K562 (cell line): ENCODE results near the gene CD82. TPM values are rescaled to one million over a fixed set of nuclear protein-coding genes. Genes with fewer than 3 reads are reported as not detected.

Source experiments
- ATAC-seq: fragments of 200-7000 bp; cut with Tn5 transposase; 3 replicates; pipeline ENCODE4 v1.9.1; 2020; ENCODE audit warnings: moderate library complexity
- BruUV-seq: library from RNA; stranded (reverse); fragments of 400-500 nt; replicated peaks from 2 replicates; lab custom pipeline; 2021; lab: Mats Ljungman, UMichigan
- CTCF ChIA-PET: fragments of 300-600 bp; formaldehyde crosslinking; extraction: SDS; loops from one replicate; lab custom pipeline; 2021; ENCODE audit warnings: low intra/inter-chr PET ratio; lab: Yijun Ruan, JAX
- POLR2A ChIA-PET: fragments of 300-600, 350-650 bp; sonication (Branson Sonifier 250); formaldehyde crosslinking; extraction: SDS; loops from one replicate; lab custom pipeline; 2021; ENCODE audit warnings: antibody characterized with exemption, inconsistent platforms; lab: Yijun Ruan, JAX
- DNase-seq, 4 experiments: peaks; one replicate each; pipeline versions ENCODE4 v3.0.0 to v3.0.0-alpha.2; 2011 to 2018; ENCODE audit warnings: low spot score in 3 of 4, mixed read lengths in 3 of 4; ENCODE audit errors: extremely low read depth in 1 of 4
- FAIRE-seq: peaks from 2 replicates; lab custom pipeline; 2011; peaks lifted over from hg19 to GRCh38; lab: Jason Lieb, UNC
- H2AFZ ChIP-seq: 2 replicates; pipeline ENCODE4 v1.6.0; 2011; ENCODE audit warnings: low read depth, low read length, control low read depth, inconsistent platforms
- H3K27ac ChIP-seq: fragments of 200-600 bp; 3 replicates; pipeline ENCODE4 v1.8.0; 2011; ENCODE audit warnings: low read depth, mild to moderate bottlenecking, control low read depth, inconsistent platforms, low read length, moderate library complexity, mixed read lengths; ENCODE audit errors: extremely low read depth
- H3K27me3 ChIP-seq, 2 experiments: fragments of 300-600 bp in 1 of 2; 2 replicates in 1 of 2; 3 replicates in 1 of 2; pipeline versions ENCODE4 v1.6.0 to v1.8.0; 2011; ENCODE audit warnings: inconsistent platforms in 2 of 2, low read length in 2 of 2, mild to moderate bottlenecking in 1 of 2, mixed read lengths in 1 of 2, moderate library complexity in 1 of 2; ENCODE audit not compliant: control insufficient read depth in 2 of 2, insufficient read depth in 2 of 2
- H3K36me3 ChIP-seq: fragments of 300-600 bp; 3 replicates; pipeline ENCODE4 v1.8.0; 2011; ENCODE audit warnings: mild to moderate bottlenecking, low read length, inconsistent platforms; ENCODE audit not compliant: control insufficient read depth, insufficient read depth
- H3K4me1 ChIP-seq, 2 experiments: fragments of 200-600 bp in 1 of 2; replicated peaks in 1 of 2; 2 replicates in 1 of 2; 3 replicates in 1 of 2; pipeline versions ENCODE4 v1.5.1 to v1.8.0; 2011; ENCODE audit warnings: inconsistent platforms in 2 of 2, low read length in 2 of 2, mild to moderate bottlenecking in 1 of 2, mixed read lengths in 1 of 2, moderate library complexity in 1 of 2; ENCODE audit not compliant: control insufficient read depth in 2 of 2, insufficient read depth in 2 of 2
- H3K4me2 ChIP-seq: 2 replicates; pipeline ENCODE4 v1.6.1; 2011; ENCODE audit warnings: low read length, control low read depth, inconsistent platforms, mixed read lengths; ENCODE audit not compliant: insufficient read depth
- H3K4me3 ChIP-seq: fragments of 200-600 bp; sonication (generic), shearing (Covaris generic); 2 replicates; pipeline ENCODE4 v1.5.1; 2016; ENCODE audit warnings: control low read depth, inconsistent platforms
- H3K79me2 ChIP-seq: fragments of 200-600 bp; 3 replicates; pipeline ENCODE4 v1.8.0; 2011; ENCODE audit warnings: low read length, inconsistent platforms; ENCODE audit not compliant: control insufficient read depth, insufficient read depth
- H3K9ac ChIP-seq, 2 experiments: 2 replicates each; pipeline versions ENCODE4 v1.6.0 to v1.6.1; 2011; ENCODE audit warnings: low read depth in 2 of 2, low read length in 2 of 2, control low read depth in 1 of 2, inconsistent platforms in 1 of 2, mild to moderate bottlenecking in 1 of 2, mixed read lengths in 1 of 2; ENCODE audit not compliant: insufficient read depth in 1 of 2
- H3K9me1 ChIP-seq: one replicate; pipeline ENCODE4 v1.6.0; 2011; ENCODE audit warnings: inconsistent platforms, mild to moderate bottlenecking, low read length, moderate library complexity; ENCODE audit not compliant: control insufficient read depth, insufficient read depth
- H3K9me3 ChIP-seq: replicated peaks from 2 replicates; pipeline ENCODE4 v1.5.1; 2011; ENCODE audit warnings: low read depth, low read length, inconsistent platforms; ENCODE audit not compliant: control insufficient read depth, insufficient read depth
- H4K20me1 ChIP-seq: replicated peaks from 2 replicates; pipeline ENCODE4 v1.6.1; 2011; ENCODE audit warnings: low read length, inconsistent platforms, mixed read lengths; ENCODE audit not compliant: control insufficient read depth, insufficient read depth
- C11orf30 ChIP-seq: fragments of 450-650 bp; IDR thresholded peaks from 2 replicates; pipeline ENCODE4 v1.6.1; 2016; ENCODE audit warnings: low read depth, mild to moderate bottlenecking
- DACH1 ChIP-seq: fragments of 450-650 bp; IDR thresholded peaks from 2 replicates; pipeline ENCODE4 v1.6.1; 2018; ENCODE audit not compliant: partially characterized antibody
- KAT2B ChIP-seq: IDR thresholded peaks from one replicate; pipeline ENCODE4 v1.6.1; 2012; ENCODE audit warnings: low read depth, mild to moderate bottlenecking, control low read depth, inconsistent platforms, low read length, moderate library complexity
- NCOR1 ChIP-seq: fragments of 450-650 bp; IDR thresholded peaks from 2 replicates; pipeline ENCODE4 v1.6.1; 2016; ENCODE audit warnings: mild to moderate bottlenecking, moderate library complexity
- RBM22 ChIP-seq: fragments of 200-400 bp; formaldehyde crosslinking; IDR thresholded peaks from 2 replicates; pipeline ENCODE4 v1.6.1; 2018; ENCODE audit warnings: low read length, low read depth; ENCODE audit not compliant: poor library complexity, severe bottlenecking
- SP1 ChIP-seq: sonication (generic); formaldehyde crosslinking; IDR thresholded peaks from 2 replicates; pipeline ENCODE4 v1.8.1; 2022; ENCODE audit warnings: mild to moderate bottlenecking, missing genetic modification reagents
- SREBF1 ChIP-seq: fragments of 150-350 bp; IDR thresholded peaks from 2 replicates; pipeline ENCODE4 v1.6.1; 2014; ENCODE audit warnings: antibody characterized with exemption, low read depth, low read length, borderline replicate concordance
- TBL1XR1 ChIP-seq, 2 experiments: IDR thresholded peaks; 2 replicates each; pipeline ENCODE4 v1.6.1; 2012; ENCODE audit warnings: improper control_type of control experiment in 2 of 2, low read length in 2 of 2, mild to moderate bottlenecking in 1 of 2
- TCF7 ChIP-seq: sonication (generic); IDR thresholded peaks from 2 replicates; pipeline ENCODE4 v1.6.1; 2016; ENCODE audit warnings: antibody characterized with exemption, borderline replicate concordance
- ZEB2 ChIP-seq: fragments of 450-650 bp; IDR thresholded peaks from 2 replicates; pipeline ENCODE4 v1.6.1; 2016
- ZNF134 ChIP-seq: fragments of 250-450 bp; sonication (Bioruptor Pico); conservative IDR thresholded peaks from 2 replicates; pipeline ENCODE4 v1.4.0; 2020
- ZNF174 ChIP-seq: fragments of 250-450 bp; sonication (Bioruptor Pico); IDR thresholded peaks from 2 replicates; pipeline ENCODE4 v1.4.0; 2020; ENCODE audit warnings: mild to moderate bottlenecking
- ZNF253 ChIP-seq: fragments of 250-450 bp; sonication (Bioruptor Pico); conservative IDR thresholded peaks from 2 replicates; pipeline ENCODE4 v1.6.1; 2021; ENCODE audit warnings: mild to moderate bottlenecking
- ZNF780A ChIP-seq: fragments of 250-450 bp; sonication (Bioruptor Pico); IDR thresholded peaks from 2 replicates; pipeline ENCODE4 v1.5.0; 2021; ENCODE audit warnings: mild to moderate bottlenecking
- ZSCAN32 ChIP-seq: fragments of 450-650 bp; formaldehyde crosslinking; IDR thresholded peaks from 2 replicates; pipeline ENCODE4 v1.4.0; 2020; ENCODE audit warnings: mild to moderate bottlenecking, moderate library complexity
- WGBS: fragments of 100-300 bp; shearing (Covaris generic); methylation state at CpG from one replicate; pipeline ENCODE4 v1.1.6; 2016; ENCODE audit warnings: low coverage, mixed read lengths; ENCODE audit not compliant: insufficient coverage; ENCODE audit errors: missing lambda C conversion rate; 5-methylcytosine and 5-hydroxymethylcytosine counted together
- in situ Hi-C: fragments of 300-500 bp; cut with MboI; formaldehyde crosslinking; loops from 4 replicates; pipeline ENCODE4 v1.15.0; 2018; ENCODE audit warnings: inconsistent platforms, mixed read lengths
- intact Hi-C: fragments of 100-400 bp; cut with micrococcal nuclease; formaldehyde crosslinking; loops from 2 replicates; pipeline ENCODE4 v1.14.2; 2022
- polyA plus RNA-seq, 8 experiments: library from polyadenylated mRNA; depleted of rRNA in 4 of 8; stranded (reverse) in 5 of 8; unstranded in 3 of 8; fragments of >200 nt; fragmentation: Nextera tagmentation in 2 of 8; fragmentation: Illumina TruSeq in 1 of 8; extraction: Ambion mirVana in 2 of 8; extraction: Trizol in 1 of 8; gene quantifications; 2 replicates each; pipeline versions ENCODE4 v1.2.1 to v1.2.3, GENCODE V29; 2011 to 2014; ENCODE audit warnings: inconsistent platforms in 1 of 8, missing spikeins in 1 of 8
- total RNA-seq, 7 experiments: library from RNA; depleted of rRNA in 6 of 7; stranded (reverse); fragments of >200 nt in 6 of 7; fragmentation: Illumina TruSeq in 2 of 7; extraction: Trizol in 2 of 7; gene quantifications; 2 replicates each; pipeline versions ENCODE4 v1.2.1 to v1.2.3, GENCODE V29; 2011 to 2021; ENCODE audit warnings: low replicate concordance in 1 of 7
- TF ChIP-seq, protein P1 (sequence below): sonication (generic); formaldehyde crosslinking; IDR thresholded peaks from 2 replicates; pipeline ENCODE4 v1.8.1; 2022; ENCODE audit warnings: missing genetic modification reagents
- TF ChIP-seq, protein P2 (sequence below): fragments of 450-650 bp; formaldehyde crosslinking; IDR thresholded peaks from 2 replicates; pipeline ENCODE4 v1.4.0; 2020; ENCODE audit warnings: mild to moderate bottlenecking, moderate library complexity
- TF ChIP-seq, protein P3 (sequence below): fragments of 450-650 bp; IDR thresholded peaks from 2 replicates; pipeline ENCODE4 v1.7.1; 2018; ENCODE audit warnings: mild to moderate bottlenecking, low read depth; ENCODE audit not compliant: partially characterized antibody

Gene CD82
- total and polyA plus RNA-seq, 9 of the 15 experiments (the other 6 are each of a cell fraction or from before 2014, with no cell fraction given) = 0.27 to 9.4 (median 3.0) TPM

DNA sequence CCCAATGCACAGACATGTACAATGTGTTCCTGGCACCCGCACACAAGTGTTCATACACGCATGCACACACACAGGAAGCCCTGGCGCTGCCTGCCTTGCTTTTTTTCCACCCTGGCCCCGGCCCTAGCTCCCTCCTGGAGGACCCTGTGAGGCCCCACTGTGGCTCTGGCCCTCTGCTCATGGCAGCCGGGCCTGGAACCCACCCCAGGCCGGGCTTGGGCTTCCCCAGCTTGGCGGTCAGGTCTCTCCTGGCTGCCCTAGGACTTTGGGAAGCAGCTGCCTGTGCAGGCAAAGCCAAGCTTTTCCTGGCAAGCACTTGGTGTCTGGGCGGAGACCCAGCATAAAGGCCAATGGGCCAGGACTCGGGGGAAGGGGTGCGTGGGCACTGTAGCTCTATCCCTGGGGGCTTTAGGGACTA lies 30.5 kb downstream of the CD82 start:
- H3K4me1 ChIP-seq = peaks cover 0 to 11% of the 10 kb centered on the region in 2 experiments; a peak in 2 of 5 replicates
- POLR2A ChIA-PET = interaction anchor here (0.8 to 1.1 kb wide), 3 partner anchors 10 to 31 kb away, joined by 3 to 4 read pairs (median 4); partner anchors contain the start of gene CD82

More for the DNA sequence above, 30.5 kb downstream of the CD82 start:
- Histone ChIP-seq H3K9me1 (no peaks in the 10 kb centered on the region), H3K27ac (no peak overlapping the region), H2AFZ (no peak overlapping the region), H3K4me2 (no peak overlapping the region), H3K27me3 (peaks cover 0 to 18% of the 10 kb centered on the region in 2 experiments; a peak in 2 of 5 replicates), H3K4me3 (no peak overlapping the region), H3K36me3 (no peaks in the 10 kb centered on the region), H3K79me2 (no peaks in the 10 kb centered on the region), H4K20me1 (no peaks in the 10 kb centered on the region; the same call in 1 of the 2 replicates), H3K9ac (peak overlapping the region in 1 of 2 experiments; percentile 52; a peak in 2 of 4 replicates), H3K9me3 (no peaks in the 10 kb centered on the region)
- in situ Hi-C loops = no loop called here
- 50% methylated on average over 9 of the region's 10 CpGs for WGBS
- TF ChIP-seq, protein P1, sequence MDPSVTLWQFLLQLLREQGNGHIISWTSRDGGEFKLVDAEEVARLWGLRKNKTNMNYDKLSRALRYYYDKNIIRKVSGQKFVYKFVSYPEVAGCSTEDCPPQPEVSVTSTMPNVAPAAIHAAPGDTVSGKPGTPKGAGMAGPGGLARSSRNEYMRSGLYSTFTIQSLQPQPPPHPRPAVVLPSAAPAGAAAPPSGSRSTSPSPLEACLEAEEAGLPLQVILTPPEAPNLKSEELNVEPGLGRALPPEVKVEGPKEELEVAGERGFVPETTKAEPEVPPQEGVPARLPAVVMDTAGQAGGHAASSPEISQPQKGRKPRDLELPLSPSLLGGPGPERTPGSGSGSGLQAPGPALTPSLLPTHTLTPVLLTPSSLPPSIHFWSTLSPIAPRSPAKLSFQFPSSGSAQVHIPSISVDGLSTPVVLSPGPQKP (CRISPR knock-in tag) = no peak
- TF ChIP-seq ZEB2 (no peak), SP1 (CRISPR knock-in tag) (no peak), NCOR1 (no peak), C11orf30 (no peak), TCF7 (no peak), ZNF134 (CRISPR knock-in tag) (no peak), ZNF174 (no peak), KAT2B (no peak), DACH1 (no peak), SREBF1 (no peak), ZNF780A (CRISPR knock-in tag) (no peak), ZNF253 (CRISPR knock-in tag) (no peak), ZSCAN32 (CRISPR knock-in tag) (no peak), TBL1XR1 (IDR thresholded peaks at IDR 0.05; ENCODE audit: low read length in 2 of 2) (no peak), RBM22 (no peak)
- TF ChIP-seq, protein P2, sequence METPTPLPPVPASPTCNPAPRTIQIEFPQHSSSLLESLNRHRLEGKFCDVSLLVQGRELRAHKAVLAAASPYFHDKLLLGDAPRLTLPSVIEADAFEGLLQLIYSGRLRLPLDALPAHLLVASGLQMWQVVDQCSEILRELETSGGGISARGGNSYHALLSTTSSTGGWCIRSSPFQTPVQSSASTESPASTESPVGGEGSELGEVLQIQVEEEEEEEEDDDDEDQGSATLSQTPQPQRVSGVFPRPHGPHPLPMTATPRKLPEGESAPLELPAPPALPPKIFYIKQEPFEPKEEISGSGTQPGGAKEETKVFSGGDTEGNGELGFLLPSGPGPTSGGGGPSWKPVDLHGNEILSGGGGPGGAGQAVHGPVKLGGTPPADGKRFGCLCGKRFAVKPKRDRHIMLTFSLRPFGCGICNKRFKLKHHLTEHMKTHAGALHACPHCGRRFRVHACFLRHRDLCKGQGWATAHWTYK (CRISPR knock-in tag) = no peak
- TF ChIP-seq, protein P3, sequence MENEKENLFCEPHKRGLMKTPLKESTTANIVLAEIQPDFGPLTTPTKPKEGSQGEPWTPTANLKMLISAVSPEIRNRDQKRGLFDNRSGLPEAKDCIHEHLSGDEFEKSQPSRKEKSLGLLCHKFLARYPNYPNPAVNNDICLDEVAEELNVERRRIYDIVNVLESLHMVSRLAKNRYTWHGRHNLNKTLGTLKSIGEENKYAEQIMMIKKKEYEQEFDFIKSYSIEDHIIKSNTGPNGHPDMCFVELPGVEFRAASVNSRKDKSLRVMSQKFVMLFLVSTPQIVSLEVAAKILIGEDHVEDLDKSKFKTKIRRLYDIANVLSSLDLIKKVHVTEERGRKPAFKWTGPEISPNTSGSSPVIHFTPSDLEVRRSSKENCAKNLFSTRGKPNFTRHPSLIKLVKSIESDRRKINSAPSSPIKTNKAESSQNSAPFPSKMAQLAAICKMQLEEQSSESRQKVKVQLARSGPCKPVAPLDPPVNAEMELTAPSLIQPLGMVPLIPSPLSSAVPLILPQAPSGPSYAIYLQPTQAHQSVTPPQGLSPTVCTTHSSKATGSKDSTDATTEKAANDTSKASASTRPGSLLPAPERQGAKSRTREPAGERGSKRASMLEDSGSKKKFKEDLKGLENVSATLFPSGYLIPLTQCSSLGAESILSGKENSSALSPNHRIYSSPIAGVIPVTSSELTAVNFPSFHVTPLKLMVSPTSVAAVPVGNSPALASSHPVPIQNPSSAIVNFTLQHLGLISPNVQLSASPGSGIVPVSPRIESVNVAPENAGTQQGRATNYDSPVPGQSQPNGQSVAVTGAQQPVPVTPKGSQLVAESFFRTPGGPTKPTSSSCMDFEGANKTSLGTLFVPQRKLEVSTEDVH = no peak
- FAIRE-seq (no peak), ATAC-seq (no peak), DNase-seq (no peak)
- CTCF ChIA-PET = no interaction called here
- intact Hi-C loops = no loop called here
- no TSS peak for BruUV-seq
